ENCODE measurements around the gene TRIM48.
"Not testable (repeated sequence)": the region's sequence is repeated elsewhere in the genome, so short reads cannot be mapped to it uniquely, and the experiment has no call there.

The TRIM48 gene

GRCh38 chr11:55261855-55262254 is at the start of gene TRIM48:
Gene TRIM48, plus strand, starts transcription at chr11:55262155. Its CDS starts 113 bp downstream, at chr11:55262268.
- not testable (repeated sequence) for H3K4me3 ChIP-seq (ENCODE audit: control insufficient read depth, low read depth, low read length); DNase-seq (ENCODE audit: low read depth)

- DNase-seq (ENCODE audit: low read depth); H3K4me3 ChIP-seq (ENCODE audit: control insufficient read depth, low read depth, low read length): not testable (repeated sequence)
Measured at GRCh38 chr11:55238316-55238715, 23.6 kb upstream of the TRIM48 start.

DNA sequence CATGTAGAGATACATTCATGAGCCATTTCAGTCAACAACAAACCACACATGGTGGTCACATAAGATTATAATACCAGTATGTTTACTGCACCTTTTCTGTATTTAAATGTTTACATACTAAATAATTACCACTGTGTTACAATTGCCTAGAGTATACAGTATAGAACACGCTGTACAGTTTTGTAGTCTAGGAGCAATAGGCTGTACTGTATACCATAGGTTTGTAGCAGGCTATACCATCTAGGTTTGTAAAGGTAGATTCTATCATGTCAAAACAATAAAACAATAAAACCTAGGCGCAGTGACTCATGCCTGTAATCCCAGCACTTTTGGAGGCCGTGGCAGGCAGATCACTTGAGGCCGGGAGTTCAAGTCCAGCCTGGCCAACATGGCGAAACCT is 1.1 kb downstream of the TRIM48 start:
- H3K4me3 ChIP-seq (ENCODE audit: control insufficient read depth, low read depth, low read length), result no peak overlapping the region
- no peak for DNase-seq (ENCODE audit: low read depth)
- TF ChIP-seq CTCF (conservative IDR thresholded peaks at IDR 0.05; ENCODE audit: control insufficient read depth, insufficient read depth, low read depth, low read length), result no peak

Data from fibroblast of mammary gland (primary cell).